Right ventricle myocardium inferior (tissue), 1 donor: Measurements from ENCODE around the gene GSDMA. TPM values are rescaled to one million over a fixed set of nuclear protein-coding genes. Genes with fewer than 3 reads are reported as not detected.

ENCODE experiments used
- ATAC-seq: fragments of 200-7000 bp; cut with Tn5 transposase; one replicate; pipeline ENCODE4 v1.9.1; 2020; ENCODE audit warnings: mild to moderate bottlenecking, moderate library complexity
- DNase-seq: peaks from one replicate; pipeline ENCODE4 v3.0.0; 2021; ENCODE audit errors: missing footprints
- intact Hi-C: fragments of 100-400 bp; cut with DNase I; formaldehyde crosslinking; loops from one replicate; pipeline ENCODE4 v1.11.0; 2022
- total RNA-seq: library from RNA; stranded (reverse); fragmentation: NEBNext Ultra II Directional; extraction: Animal tissue kit (Norgen Biotek cat#: 25700); gene quantifications from one replicate; pipeline ENCODE4 v1.2.1, GENCODE V29; 2021
- donor health status: DM: no; HTN: yes; CAD: no; lungs with severe emphysema.

GSDMA gene
- total RNA-seq, 1 donor from 2014 or later, result 1.4 TPM

GRCh38 chr17:40014375-40014980, 51.7 kb downstream of the GSDMA start:
- intact Hi-C loops, result loop anchor here (5.0 kb wide), 2 partner anchors 178 to 273 kb away; partner anchors contain the start of gene CDC6
- ATAC-seq (no peak), DNase-seq (no peak)

DNA sequence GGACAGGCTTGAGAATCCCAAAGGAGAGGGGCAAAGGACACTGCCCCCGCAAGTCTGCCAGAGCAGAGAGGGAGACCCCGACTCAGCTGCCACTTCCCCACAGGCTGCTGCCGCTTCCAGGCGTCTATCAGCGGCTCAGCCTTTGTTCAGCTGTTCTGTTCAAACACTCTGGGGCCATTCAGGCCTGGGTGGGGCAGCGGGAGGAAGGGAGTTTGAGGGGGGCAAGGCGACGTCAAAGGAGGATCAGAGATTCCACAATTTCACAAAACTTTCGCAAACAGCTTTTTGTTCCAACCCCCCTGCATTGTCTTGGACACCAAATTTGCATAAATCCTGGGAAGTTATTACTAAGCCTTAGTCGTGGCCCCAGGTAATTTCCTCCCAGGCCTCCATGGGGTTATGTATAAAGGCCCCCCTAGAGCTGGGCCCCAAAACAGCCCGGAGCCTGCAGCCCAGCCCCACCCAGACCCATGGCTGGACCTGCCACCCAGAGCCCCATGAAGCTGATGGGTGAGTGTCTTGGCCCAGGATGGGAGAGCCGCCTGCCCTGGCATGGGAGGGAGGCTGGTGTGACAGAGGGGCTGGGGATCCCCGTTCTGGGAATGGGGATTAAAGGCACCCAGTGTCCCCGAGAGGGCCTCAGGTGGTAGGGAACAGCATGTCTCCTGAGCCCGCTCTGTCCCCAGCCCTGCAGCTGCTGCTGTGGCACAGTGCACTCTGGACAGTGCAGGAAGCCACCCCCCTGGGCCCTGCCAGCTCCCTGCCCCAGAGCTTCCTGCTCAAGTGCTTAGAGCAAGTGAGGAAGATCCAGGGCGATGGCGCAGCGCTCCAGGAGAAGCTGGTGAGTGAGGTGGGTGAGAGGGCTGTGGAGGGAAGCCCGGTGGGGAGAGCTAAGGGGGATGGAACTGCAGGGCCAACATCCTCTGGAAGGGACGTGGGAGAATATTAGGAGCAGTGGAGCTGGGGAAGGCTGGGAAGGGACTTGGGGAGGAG, 52.5 kb downstream of the GSDMA start, which contains the start of gene CSF3:
Gene CSF3 (plus strand): TSS at position 436 of the 993 bp plus-strand sequence. CDS start 35 bp downstream, at position 471.
- no peak for DNase-seq
- intact Hi-C loops, result no loop called here
- no peak for ATAC-seq

DNA sequence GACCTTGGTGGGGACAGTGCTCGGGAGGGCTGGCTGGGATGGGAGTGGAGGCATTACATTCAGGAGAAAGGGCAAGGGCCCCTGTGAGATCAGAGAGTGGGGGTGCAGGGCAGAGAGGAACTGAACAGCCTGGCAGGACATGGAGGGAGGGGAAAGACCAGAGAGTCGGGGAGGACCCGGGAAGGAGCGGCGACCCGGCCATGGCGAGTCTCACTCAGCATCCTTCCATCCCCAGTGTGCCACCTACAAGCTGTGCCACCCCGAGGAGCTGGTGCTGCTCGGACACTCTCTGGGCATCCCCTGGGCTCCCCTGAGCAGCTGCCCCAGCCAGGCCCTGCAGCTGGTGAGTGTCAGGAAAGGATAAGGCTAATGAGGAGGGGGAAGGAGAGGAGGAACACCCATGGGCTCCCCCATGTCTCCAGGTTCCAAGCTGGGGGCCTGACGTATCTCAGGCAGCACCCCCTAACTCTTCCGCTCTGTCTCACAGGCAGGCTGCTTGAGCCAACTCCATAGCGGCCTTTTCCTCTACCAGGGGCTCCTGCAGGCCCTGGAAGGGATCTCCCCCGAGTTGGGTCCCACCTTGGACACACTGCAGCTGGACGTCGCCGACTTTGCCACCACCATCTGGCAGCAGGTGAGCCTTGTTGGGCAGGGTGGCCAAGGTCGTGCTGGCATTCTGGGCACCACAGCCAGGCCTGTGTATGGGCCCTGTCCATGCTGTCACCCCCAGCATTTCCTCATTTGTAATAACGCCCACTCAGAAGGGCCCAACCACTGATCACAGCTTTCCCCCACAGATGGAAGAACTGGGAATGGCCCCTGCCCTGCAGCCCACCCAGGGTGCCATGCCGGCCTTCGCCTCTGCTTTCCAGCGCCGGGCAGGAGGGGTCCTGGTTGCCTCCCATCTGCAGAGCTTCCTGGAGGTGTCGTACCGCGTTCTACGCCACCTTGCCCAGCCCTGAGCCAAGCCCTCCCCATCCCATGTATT, 53.5 kb downstream of the GSDMA start:
- intact Hi-C loops, result no loop called here
- ATAC-seq (no peak), DNase-seq (no peak)

DNA sequence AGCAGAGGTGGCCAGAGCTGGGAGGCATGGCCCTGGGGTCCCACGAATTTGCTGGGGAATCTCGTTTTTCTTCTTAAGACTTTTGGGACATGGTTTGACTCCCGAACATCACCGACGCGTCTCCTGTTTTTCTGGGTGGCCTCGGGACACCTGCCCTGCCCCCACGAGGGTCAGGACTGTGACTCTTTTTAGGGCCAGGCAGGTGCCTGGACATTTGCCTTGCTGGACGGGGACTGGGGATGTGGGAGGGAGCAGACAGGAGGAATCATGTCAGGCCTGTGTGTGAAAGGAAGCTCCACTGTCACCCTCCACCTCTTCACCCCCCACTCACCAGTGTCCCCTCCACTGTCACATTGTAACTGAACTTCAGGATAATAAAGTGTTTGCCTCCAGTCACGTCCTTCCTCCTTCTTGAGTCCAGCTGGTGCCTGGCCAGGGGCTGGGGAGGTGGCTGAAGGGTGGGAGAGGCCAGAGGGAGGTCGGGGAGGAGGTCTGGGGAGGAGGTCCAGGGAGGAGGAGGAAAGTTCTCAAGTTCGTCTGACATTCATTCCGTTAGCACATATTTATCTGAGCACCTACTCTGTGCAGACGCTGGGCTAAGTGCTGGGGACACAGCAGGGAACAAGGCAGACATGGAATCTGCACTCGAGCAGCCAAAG, 54.7 kb downstream of the GSDMA start:
- intact Hi-C loops, result no loop called here
- no peak for ATAC-seq
- peak; percentile 80 for DNase-seq

- DNase-seq (peak; percentile 43), ATAC-seq (peak; percentile 37)
- intact Hi-C loops, result no loop called here
These were observed 55.7 kb downstream of the GSDMA start for GRCh38 chr17:40018211-40019121.

DNA sequence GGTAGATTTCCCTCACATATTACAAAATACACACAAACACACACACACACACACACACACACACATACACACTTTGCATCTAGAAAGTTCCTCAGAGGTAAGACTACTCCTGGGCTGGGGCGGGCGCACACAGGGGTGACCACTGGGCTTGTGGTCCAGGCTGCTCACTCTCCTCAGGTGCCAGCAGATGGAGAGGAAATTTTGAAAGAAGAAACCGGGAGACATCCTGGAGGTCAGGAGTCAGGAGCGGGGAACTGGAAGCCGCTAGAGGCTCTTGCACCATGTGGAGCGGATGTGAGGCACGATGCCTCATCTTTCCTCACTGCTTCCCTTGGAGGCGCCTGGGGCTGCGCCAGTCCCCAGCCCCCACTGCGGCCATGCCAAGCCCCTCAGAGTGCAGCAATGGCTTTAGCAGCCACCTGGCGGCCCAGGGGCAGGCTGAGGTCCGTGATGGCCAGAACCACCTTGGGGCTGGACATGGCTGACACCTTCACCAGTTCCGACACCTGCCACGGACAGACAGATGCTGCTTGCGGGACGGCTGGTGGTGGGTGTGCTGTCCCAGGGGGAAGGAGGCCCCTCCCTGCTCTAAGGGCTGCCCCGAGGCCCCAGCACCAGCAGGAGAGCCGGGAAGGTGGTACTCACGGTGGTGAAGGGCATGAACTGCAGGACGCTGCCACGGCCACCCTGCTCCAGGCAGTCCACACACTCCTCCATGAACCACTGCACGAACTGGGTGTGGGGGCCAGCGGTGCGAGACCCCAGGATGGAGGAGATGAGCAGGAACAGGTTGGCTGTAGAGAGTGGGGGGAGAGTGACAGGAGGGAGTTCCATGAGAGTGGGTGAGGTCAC, 56.6 kb downstream of the GSDMA start:
- no peak for DNase-seq
- peak; percentile 24 for ATAC-seq
- intact Hi-C loops, result no loop called here

DNA sequence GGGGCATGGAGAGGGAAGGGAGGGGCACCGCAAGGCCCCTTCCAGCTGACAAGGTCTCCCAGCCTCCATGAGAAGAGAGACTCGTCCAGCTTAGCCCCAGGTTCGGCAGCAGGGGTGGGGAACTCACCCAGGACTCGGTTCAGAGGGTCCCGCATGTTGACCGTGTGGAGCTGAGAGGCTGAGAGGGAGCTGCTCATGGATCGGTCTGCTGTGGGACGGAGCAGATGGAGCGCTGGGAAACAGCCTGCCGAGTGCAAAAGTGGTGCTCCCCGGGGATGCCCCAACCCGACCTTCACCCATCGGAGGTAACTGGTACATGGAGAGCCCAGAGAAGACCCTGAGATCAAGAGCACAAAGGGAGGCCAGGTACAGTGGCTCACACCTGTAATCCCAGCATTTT, 57.3 kb downstream of the GSDMA start:
- no peak for ATAC-seq
- intact Hi-C loops, result no loop called here
- DNase-seq, result no peak

DNA sequence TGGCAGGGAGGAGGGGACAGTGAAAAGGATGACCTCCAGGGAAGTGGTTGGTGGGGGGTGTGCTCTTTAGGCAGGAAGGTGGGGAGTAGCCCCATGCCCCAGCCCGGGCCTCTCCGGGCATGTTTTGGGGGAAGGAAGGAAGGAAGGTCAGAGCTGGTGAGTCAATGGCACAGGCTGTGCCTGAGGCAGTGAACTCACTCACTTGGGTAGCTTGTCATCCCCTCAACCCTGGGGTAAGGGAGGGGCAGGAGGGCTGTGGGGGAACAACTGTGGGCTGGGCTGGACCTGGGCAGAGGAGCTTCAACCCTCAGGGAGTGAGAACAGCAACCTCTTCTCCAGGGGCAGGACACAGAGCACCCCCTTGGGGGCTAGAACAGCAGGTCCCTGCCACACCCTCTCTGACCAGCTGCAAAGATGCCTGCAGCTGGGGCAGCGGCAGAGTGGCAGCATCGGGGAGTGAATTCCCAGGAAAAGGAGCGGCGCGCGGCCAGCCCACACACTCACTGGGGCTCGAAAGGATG, 58.7 kb downstream of the GSDMA start:
- DNase-seq (no peak), ATAC-seq (no peak)
- intact Hi-C loops, result no loop called here

GRCh38 chr17:40022497-40022896, 59.7 kb downstream of the GSDMA start:
- no peak for ATAC-seq
- no peak for DNase-seq
- intact Hi-C loops, result no loop called here

- no peak for DNase-seq
- ATAC-seq, result no peak
- intact Hi-C loops, result no loop called here
These were observed 60.2 kb downstream of the GSDMA start for GRCh38 chr17:40022961-40023541.

DNA sequence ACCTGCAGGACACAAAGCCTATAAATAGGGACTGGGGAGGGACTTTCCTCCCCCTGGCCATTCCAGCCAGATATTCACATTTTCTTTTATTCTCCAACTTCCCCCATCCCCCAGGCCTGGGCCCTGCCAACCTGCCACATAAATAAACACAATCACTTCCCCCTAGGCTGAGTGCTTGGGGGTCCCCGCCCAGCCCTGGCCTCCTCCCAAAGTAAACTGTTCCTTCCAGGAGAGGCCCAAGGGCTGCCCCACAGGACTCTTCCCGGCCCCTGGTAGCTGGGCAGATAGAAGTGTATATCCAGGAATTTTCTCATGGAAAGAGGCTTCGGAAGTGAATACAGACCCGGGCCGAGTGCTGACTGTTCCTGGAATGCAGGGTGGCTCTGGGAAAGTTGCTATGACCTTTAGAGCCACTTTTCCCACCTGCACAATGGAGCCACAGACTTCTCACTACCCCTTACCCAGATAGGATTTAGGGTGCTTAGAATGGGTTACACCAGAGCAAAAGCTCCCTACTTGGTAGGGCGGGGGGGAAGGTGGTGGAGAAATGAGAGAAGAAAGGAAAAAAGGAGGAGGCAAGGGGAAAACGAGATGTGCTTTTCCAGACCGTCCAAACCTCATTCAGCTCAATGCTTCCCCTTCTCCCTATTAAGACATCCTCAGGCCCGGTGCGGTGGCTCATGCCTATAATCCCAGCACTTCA, 60.9 kb downstream of the GSDMA start:
- intact Hi-C loops, result no loop called here
- DNase-seq (no peak), ATAC-seq (no peak)

DNA sequence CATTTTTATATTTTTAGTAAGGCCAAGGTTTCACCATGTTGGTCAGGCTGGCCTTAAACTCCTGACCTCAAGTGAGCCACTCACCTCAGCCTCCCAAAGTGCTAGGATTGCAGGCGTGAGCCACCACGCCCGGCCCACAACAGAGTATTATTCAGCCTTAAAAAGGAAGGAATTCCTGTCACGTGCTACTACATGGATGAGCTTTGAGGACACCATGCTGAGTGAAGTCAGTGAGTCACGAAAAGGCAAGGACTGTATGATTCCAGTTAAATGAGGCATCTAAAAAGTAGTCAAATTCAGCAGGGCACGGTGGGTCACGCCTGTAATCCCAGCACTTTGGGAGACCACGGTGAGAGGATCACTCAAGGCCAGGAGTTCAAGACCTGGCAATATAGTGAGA, 62.1 kb downstream of the GSDMA start:
- ATAC-seq (no peak), DNase-seq (no peak)
- intact Hi-C loops, result no loop called here

DNA sequence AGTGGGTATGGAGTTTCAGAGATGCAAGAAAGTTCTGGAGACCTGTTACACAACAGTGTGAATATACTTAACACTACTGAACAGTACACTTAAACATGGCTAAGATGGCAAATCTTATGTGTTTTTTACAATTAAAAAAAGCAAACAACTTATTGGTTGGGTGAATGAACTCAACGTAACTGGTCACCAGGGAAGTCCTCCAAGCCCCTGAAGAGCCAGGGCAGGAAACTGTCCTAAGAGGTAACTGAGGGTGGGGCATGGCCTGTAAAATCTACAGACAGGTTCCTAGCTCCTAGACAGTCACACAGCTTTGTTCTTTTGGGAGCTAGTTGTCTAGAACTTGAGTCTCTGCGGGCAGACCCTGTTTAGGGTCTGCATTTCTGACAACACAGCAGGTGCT, 62.8 kb downstream of the GSDMA start:
- no peak for DNase-seq
- intact Hi-C loops, result no loop called here
- ATAC-seq, result no peak

- intact Hi-C loops, result no loop called here
- no peak for DNase-seq
- peak; percentile 2 for ATAC-seq
These were observed 63.4 kb downstream of the GSDMA start for GRCh38 chr17:40025991-40026815.
